Adrenal gland (tissue), 5 donors: Measurements from ENCODE around the gene YWHAB.

ENCODE experiments used
- POLR2A ChIP-seq, 2 donors: fragments of 450-650 bp; IDR thresholded peaks; one replicate each; pipeline ENCODE4 v1.6.1; 2017; ENCODE audit warnings: antibody characterized with exemption in 2 of 2, mild to moderate bottlenecking in 2 of 2, moderate library complexity in 1 of 2
- TF ChIP-seq, protein P1 (sequence below), 6 experiments: fragments of 450-650 bp in 4 of 6; fragments of 200-600 bp in 2 of 6; sonication (generic) in 1 of 6; IDR thresholded peaks; 1 replicate in 5 of 6; 2 replicates in 1 of 6; pipeline versions ENCODE4 v1.5.1 to v1.8.0; 2016 to 2021; ENCODE audit warnings: antibody characterized with exemption in 6 of 6, mild to moderate bottlenecking in 2 of 6, moderate library complexity in 1 of 6
- donor health status: DM: no; HTN: no; CAD: no.

DNA sequence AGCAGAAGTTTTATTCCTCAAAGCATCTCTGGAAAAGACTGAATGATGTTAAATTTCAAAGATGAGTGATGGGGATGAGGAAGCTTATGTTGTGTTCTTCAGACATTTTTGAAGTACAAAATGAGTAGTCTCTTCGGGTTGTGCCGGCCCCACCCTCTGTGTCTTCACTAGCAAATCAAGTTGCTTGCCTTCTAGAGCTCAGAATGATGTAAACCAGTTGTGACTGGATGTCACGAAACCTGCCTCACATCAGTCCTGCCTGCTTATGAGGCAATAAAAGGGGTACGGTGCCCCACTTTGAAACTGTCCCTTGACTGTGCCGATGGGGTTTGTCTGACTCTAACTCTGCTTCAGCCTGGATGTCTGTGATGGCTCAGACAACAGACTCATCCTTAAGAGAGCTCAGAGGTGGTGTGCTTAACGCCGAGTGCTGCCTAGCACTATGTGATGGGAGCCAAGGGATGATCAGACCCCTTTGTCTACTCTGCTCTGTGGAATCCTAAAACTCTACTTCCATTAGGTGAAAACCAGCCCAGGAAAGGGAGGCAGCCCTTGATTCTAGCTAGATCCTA lies 55.7 kb downstream of the YWHAB start:
- TF ChIP-seq, protein P1, sequence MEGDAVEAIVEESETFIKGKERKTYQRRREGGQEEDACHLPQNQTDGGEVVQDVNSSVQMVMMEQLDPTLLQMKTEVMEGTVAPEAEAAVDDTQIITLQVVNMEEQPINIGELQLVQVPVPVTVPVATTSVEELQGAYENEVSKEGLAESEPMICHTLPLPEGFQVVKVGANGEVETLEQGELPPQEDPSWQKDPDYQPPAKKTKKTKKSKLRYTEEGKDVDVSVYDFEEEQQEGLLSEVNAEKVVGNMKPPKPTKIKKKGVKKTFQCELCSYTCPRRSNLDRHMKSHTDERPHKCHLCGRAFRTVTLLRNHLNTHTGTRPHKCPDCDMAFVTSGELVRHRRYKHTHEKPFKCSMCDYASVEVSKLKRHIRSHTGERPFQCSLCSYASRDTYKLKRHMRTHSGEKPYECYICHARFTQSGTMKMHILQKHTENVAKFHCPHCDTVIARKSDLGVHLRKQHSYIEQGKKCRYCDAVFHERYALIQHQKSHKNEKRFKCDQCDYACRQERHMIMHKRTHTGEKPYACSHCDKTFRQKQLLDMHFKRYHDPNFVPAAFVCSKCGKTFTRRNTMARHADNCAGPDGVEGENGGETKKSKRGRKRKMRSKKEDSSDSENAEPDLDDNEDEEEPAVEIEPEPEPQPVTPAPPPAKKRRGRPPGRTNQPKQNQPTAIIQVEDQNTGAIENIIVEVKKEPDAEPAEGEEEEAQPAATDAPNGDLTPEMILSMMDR (IDR thresholded peaks at IDR 0.05) = no peak
- no peak for TF ChIP-seq POLR2A (IDR thresholded peaks at IDR 0.05)
